GM06990 (cell line): ENCODE data around the gene TBX3.

Source experiments
- DNase-seq: peaks from one replicate; pipeline ENCODE4 v3.0.0-alpha.2; 2011; ENCODE audit not compliant: insufficient read length; ENCODE audit errors: extremely low read depth
- H3K27me3 ChIP-seq: replicated peaks from 2 replicates; pipeline ENCODE4 v1.6.0; 2011; ENCODE audit warnings: low read length; ENCODE audit not compliant: control insufficient read depth, insufficient read depth
- H3K36me3 ChIP-seq: 2 replicates; pipeline ENCODE4 v1.5.1; 2011; ENCODE audit warnings: low read length; ENCODE audit not compliant: control insufficient read depth, insufficient read depth
- H3K4me3 ChIP-seq: replicated peaks from 2 replicates; pipeline ENCODE4 v1.5.1; 2011; ENCODE audit warnings: low read depth, mild to moderate bottlenecking, control low read depth, low read length
- TF ChIP-seq, protein P1 (sequence below): IDR thresholded peaks from 2 replicates; pipeline ENCODE4 v1.5.1; 2011; ENCODE audit warnings: low read length, control low read depth, mild to moderate bottlenecking, inconsistent platforms; ENCODE audit not compliant: insufficient read depth, poor library complexity, severe bottlenecking

Gene TBX3

DNA sequence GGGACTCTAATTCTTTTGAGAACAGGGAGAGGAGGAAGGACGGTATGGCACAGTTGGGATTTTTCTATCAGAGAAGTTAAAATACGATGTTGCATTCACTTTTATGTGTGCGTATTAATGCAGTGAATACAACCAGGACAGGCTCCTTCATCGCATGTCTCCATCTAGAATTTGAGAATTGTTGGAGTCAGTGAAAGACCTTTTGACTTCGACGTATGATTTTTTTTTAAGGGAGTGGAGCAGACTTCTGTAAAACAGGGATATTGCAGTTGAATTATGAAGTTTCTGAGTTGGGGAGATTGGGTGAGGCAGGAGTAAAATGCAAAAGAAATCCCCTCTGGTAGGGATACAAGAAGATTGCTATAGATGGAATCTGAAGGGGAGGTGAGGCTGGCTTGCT, 9.6 kb upstream of the TBX3 start:
- TF ChIP-seq, protein P1, sequence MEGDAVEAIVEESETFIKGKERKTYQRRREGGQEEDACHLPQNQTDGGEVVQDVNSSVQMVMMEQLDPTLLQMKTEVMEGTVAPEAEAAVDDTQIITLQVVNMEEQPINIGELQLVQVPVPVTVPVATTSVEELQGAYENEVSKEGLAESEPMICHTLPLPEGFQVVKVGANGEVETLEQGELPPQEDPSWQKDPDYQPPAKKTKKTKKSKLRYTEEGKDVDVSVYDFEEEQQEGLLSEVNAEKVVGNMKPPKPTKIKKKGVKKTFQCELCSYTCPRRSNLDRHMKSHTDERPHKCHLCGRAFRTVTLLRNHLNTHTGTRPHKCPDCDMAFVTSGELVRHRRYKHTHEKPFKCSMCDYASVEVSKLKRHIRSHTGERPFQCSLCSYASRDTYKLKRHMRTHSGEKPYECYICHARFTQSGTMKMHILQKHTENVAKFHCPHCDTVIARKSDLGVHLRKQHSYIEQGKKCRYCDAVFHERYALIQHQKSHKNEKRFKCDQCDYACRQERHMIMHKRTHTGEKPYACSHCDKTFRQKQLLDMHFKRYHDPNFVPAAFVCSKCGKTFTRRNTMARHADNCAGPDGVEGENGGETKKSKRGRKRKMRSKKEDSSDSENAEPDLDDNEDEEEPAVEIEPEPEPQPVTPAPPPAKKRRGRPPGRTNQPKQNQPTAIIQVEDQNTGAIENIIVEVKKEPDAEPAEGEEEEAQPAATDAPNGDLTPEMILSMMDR = no peak
- Histone ChIP-seq H3K27me3 (no peaks in the 10 kb centered on the region; the same call in 1 of the 2 replicates), H3K36me3 (no peaks in the 10 kb centered on the region), H3K4me3 (no peak overlapping the region)
- DNase-seq = no peak

DNA sequence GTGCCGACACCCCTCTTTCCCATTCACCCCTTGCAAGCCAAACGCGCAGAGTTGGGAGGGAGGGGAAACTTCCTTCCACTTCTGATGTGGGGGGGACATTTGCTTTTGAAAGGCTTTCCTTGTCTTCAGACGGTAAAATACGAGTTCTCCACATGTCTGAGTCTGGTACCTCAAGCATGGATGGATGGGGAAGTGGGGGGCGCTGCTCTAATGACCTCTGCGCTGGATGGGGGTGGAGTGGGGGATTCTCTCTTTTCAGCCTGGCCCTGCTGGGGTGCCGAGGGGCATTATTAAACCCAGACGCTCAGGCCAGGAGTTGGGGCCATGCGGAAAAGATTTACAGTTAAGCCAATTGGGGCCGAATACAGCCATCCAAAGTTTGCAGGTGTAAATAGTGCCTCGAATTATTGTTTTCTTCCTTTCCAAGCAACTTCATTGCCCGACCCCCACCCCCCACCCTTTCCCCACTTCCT, 9.1 kb upstream of the TBX3 start:
- H3K27me3 ChIP-seq = no peaks in the 10 kb centered on the region; the same call in 1 of the 2 replicates
- DNase-seq = no peak
- no peaks in the 10 kb centered on the region for H3K36me3 ChIP-seq
- TF ChIP-seq, protein P1 = no peak
- H3K4me3 ChIP-seq = no peak overlapping the region

DNA sequence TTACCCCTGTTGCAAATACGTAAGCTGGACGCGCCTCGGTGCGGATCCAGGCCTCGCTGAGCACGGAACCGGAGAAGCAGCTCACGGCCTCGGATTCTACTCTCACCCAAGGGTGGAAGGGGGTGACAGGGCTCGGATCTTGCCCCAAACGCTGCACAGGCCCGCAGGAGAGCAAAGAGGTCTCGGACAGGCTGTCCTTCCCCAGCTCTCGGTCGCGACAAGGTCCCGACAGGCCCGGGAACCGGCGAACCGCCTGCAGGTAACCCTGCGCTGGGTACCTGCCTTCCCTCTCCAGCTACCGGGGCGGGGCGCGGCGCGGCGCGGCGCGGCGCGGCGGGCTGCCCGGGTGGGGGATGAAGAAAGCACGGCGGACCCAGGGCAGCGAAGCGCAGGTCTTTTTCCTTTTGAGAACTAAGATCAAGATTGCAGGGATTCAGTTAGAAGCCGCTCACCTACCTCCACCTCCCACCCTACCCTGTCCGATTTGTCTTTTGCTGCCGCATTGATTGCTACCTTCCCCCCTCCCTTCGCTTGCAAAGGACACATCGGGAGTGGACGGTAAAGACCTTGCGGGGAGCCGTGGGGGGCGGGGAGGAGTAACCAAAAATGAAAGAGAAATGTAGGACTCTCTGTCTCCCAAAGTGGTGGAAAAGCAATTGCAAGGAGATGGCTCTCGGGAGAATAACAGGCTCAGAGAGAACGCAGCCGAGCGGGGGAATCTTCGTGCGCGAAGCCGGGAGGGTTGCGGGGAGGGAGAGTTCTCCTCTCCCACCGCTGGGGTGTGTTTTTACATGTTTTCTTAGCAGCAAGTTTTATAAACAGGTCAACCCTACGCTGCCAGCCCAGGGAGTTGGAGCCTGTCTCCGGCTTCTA, 8.4 kb upstream of the TBX3 start:
- Histone ChIP-seq H3K27me3 (no peaks in the 10 kb centered on the region; the same call in 1 of the 2 replicates), H3K4me3 (no peak overlapping the region), H3K36me3 (no peaks in the 10 kb centered on the region)

DNA sequence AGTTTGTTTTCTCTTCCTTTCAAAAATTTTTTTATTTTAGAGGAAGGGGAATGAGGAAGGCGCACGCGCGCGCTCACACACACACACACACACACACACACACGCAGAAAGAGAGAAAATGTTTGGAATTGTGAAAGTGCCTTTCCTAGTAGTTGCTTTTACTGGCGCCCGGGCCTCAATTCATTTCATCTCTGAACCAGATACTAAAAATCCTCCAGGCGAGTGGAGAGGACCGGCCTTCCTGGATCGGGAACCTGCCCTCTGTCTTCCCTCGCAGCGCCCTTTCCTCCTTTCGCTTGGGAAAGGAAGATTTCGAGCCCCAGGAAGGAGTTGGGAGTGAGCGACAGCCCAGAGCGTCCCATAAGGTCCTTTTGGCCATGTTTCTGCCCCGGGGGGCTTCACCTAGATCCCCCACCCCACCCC, 7.8 kb upstream of the TBX3 start:
- no peak overlapping the region for H3K4me3 ChIP-seq
- DNase-seq = no peak
- TF ChIP-seq, protein P1 = no peak
- H3K36me3 ChIP-seq = no peaks in the 10 kb centered on the region
- H3K27me3 ChIP-seq = no peaks in the 10 kb centered on the region; the same call in 1 of the 2 replicates

More for the DNA sequence above, 8.4 kb upstream of the TBX3 start:
- TF ChIP-seq, protein P1 = no peak
- DNase-seq = no peak

DNA sequence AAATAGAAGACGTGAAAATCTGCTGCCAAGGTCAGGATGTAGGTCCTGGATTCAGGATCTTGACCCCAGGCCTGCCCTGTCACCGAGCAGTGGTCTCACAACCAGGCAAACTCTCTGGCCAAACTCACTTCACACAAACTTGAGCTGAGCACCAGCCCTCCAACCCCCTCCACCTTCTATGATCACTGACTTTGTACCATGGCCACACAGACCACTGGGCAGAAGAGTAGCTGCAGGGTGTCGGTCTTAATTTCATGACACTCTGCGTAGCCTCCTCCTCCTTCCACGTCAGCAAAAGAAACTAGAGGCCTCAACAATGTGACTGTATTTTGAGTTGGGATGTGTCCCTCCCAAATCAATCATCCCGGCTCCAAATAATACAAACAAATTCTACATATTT, 7.2 kb upstream of the TBX3 start:
- H3K27me3 ChIP-seq = no peaks in the 10 kb centered on the region; the same call in 1 of the 2 replicates
- no peaks in the 10 kb centered on the region for H3K36me3 ChIP-seq
- no peak for DNase-seq
- TF ChIP-seq, protein P1 = no peak
- no peak overlapping the region for H3K4me3 ChIP-seq
